Astrocyte (in vitro differentiated cells and primary cell): Measurements from ENCODE around the gene KIRREL3. TPM values are rescaled to one million over a fixed set of nuclear protein-coding genes. Genes with fewer than 3 reads are reported as not detected.

ENCODE experiments used
- DNase-seq: peaks from one replicate; pipeline ENCODE4 v3.0.0-alpha.2; 2010; ENCODE audit warnings: low read depth
- FAIRE-seq: peaks from 2 replicates; lab custom pipeline; 2011; peaks lifted over from hg19 to GRCh38; lab: Jason Lieb, UNC
- H2AFZ ChIP-seq: 2 replicates; pipeline ENCODE4 v1.6.0; 2012; ENCODE audit warnings: low read depth, low read length, inconsistent platforms
- H3K27ac ChIP-seq: 2 replicates; pipeline ENCODE4 v1.5.1; 2011; ENCODE audit warnings: low read depth, low read length, inconsistent platforms
- H3K27me3 ChIP-seq: 2 replicates; pipeline ENCODE4 v1.6.0; 2011; ENCODE audit warnings: low read length, inconsistent platforms; ENCODE audit not compliant: insufficient read depth
- H3K36me3 ChIP-seq: 2 replicates; pipeline ENCODE4 v1.5.1; 2011; ENCODE audit warnings: low read length, inconsistent platforms; ENCODE audit not compliant: insufficient read depth
- H3K4me1 ChIP-seq: 2 replicates; pipeline ENCODE4 v1.5.1; 2011; ENCODE audit warnings: low read length, inconsistent platforms; ENCODE audit not compliant: insufficient read depth
- H3K4me2 ChIP-seq: 2 replicates; pipeline ENCODE4 v1.6.0; 2012; ENCODE audit warnings: low read length, inconsistent platforms
- H3K4me3 ChIP-seq: 2 replicates; pipeline ENCODE4 v1.5.1; 2011; ENCODE audit warnings: low read depth, mild to moderate bottlenecking, low read length, inconsistent platforms; ENCODE audit not compliant: insufficient read depth
- H3K79me2 ChIP-seq: 2 replicates; pipeline ENCODE4 v1.6.0; 2012; ENCODE audit warnings: mild to moderate bottlenecking, low read length, inconsistent platforms; ENCODE audit not compliant: insufficient read depth
- H3K9ac ChIP-seq: 2 replicates; pipeline ENCODE4 v1.6.0; 2012; ENCODE audit warnings: mild to moderate bottlenecking, low read length, inconsistent platforms
- H3K9me3 ChIP-seq: 2 replicates; pipeline ENCODE4 v1.5.1; 2012; ENCODE audit warnings: low read depth, mild to moderate bottlenecking, low read length, inconsistent platforms; ENCODE audit not compliant: insufficient read depth
- H4K20me1 ChIP-seq: 2 replicates; pipeline ENCODE4 v1.6.0; 2012; ENCODE audit warnings: low read length, inconsistent platforms; ENCODE audit not compliant: insufficient read depth
- H3K27ac Mint-ChIP-seq: one replicate; pipeline ENCODE4 v1.8.0; 2021; ENCODE audit warnings: mild to moderate bottlenecking, mixed read lengths; ENCODE audit not compliant: unreplicated experiment
- H3K27me3 Mint-ChIP-seq: one replicate; pipeline ENCODE4 v1.8.0; 2021; ENCODE audit warnings: low read depth, mixed read lengths; ENCODE audit not compliant: unreplicated experiment
- H3K36me3 Mint-ChIP-seq: one replicate; pipeline ENCODE4 v1.8.0; 2021; ENCODE audit warnings: low read depth, mixed read lengths; ENCODE audit not compliant: unreplicated experiment
- H3K4me1 Mint-ChIP-seq: one replicate; pipeline ENCODE4 v1.8.0; 2021; ENCODE audit warnings: low read depth, mixed read lengths; ENCODE audit not compliant: unreplicated experiment
- H3K4me3 Mint-ChIP-seq: one replicate; pipeline ENCODE4 v1.8.0; 2021; ENCODE audit warnings: mild to moderate bottlenecking, moderate library complexity, mixed read lengths; ENCODE audit not compliant: unreplicated experiment
- H3K9me3 Mint-ChIP-seq: one replicate; pipeline ENCODE4 v1.8.0; 2021; ENCODE audit warnings: mild to moderate bottlenecking, mixed read lengths; ENCODE audit not compliant: unreplicated experiment
- CTCF ChIP-seq: IDR thresholded peaks from 2 replicates; pipeline ENCODE4 v1.5.1; 2011; ENCODE audit warnings: low read depth, mild to moderate bottlenecking, inconsistent platforms, low read length, moderate library complexity; ENCODE audit not compliant: insufficient read depth
- EZH2 ChIP-seq: IDR thresholded peaks from 2 replicates; pipeline ENCODE4 v1.6.1; 2012; ENCODE audit warnings: mild to moderate bottlenecking, low read length, inconsistent platforms; ENCODE audit not compliant: insufficient read depth
- total RNA-seq: library from RNA; stranded (reverse); gene quantifications from 2 replicates; pipeline ENCODE4 v1.2.1, GENCODE V29; 2021

The KIRREL3 gene
- total RNA-seq, 1 donor from 2014 or later, result 0.91 TPM

- no peaks in the 10 kb centered on the region for H4K20me1 ChIP-seq
- FAIRE-seq (no peak), DNase-seq (no peak)
- no peaks in the 10 kb centered on the region for H3K79me2 ChIP-seq
- no peak overlapping the region for H3K27ac ChIP-seq
- no peaks in the 10 kb centered on the region for H3K9me3 ChIP-seq
- no peak overlapping the region for H3K4me3 ChIP-seq
- no peaks in the 10 kb centered on the region for H3K36me3 Mint-ChIP-seq
- no peak overlapping the region for H3K4me3 Mint-ChIP-seq
- H3K36me3 ChIP-seq, result no peaks in the 10 kb centered on the region
- no peaks in the 10 kb centered on the region for H3K9me3 Mint-ChIP-seq
- H3K27ac Mint-ChIP-seq, result no peak overlapping the region
- H3K27me3 ChIP-seq, result no peaks in the 10 kb centered on the region
- no peak overlapping the region for H2AFZ ChIP-seq
- TF ChIP-seq EZH2, result no peak
- no peak for TF ChIP-seq CTCF
- H3K4me2 ChIP-seq, result no peak overlapping the region
- no peak overlapping the region for H3K9ac ChIP-seq
- H3K4me1 ChIP-seq, result no peaks in the 10 kb centered on the region
- no peaks in the 10 kb centered on the region for H3K4me1 Mint-ChIP-seq
- H3K27me3 Mint-ChIP-seq, result peaks cover 42% of the 10 kb centered on the region
Observed at GRCh38 chr11:126680700-126681099, 319.9 kb downstream of the KIRREL3 start.

- Histone ChIP-seq H3K27ac (no peak overlapping the region), H3K27me3 (no peaks in the 10 kb centered on the region), H2AFZ (no peak overlapping the region), H3K9me3 (no peaks in the 10 kb centered on the region), H4K20me1 (no peaks in the 10 kb centered on the region), H3K4me3 (no peak overlapping the region), H3K9ac (no peak overlapping the region), H3K79me2 (no peaks in the 10 kb centered on the region), H3K4me1 (no peaks in the 10 kb centered on the region), H3K36me3 (no peaks in the 10 kb centered on the region), H3K4me2 (no peak overlapping the region)
- Mint-ChIP-seq H3K36me3 (no peaks in the 10 kb centered on the region), H3K27me3 (peaks cover 43% of the 10 kb centered on the region), H3K9me3 (no peaks in the 10 kb centered on the region), H3K4me3 (no peak overlapping the region), H3K27ac (no peak overlapping the region), H3K4me1 (no peaks in the 10 kb centered on the region)
- DNase-seq (peak; percentile 30), FAIRE-seq (no peak)
- TF ChIP-seq CTCF (no peak), EZH2 (no peak)
Observed at GRCh38 chr11:126680131-126680530, 320.4 kb downstream of the KIRREL3 start.

- H3K27ac Mint-ChIP-seq, result no peak overlapping the region
- DNase-seq (no peak), FAIRE-seq (no peak)
- H3K9me3 Mint-ChIP-seq, result no peaks in the 10 kb centered on the region
- no peaks in the 10 kb centered on the region for H3K36me3 ChIP-seq
- TF ChIP-seq EZH2, result no peak
- TF ChIP-seq CTCF, result no peak
- no peaks in the 10 kb centered on the region for H3K27me3 ChIP-seq
- H3K4me1 ChIP-seq, result no peaks in the 10 kb centered on the region
- peaks cover 37% of the 10 kb centered on the region for H3K27me3 Mint-ChIP-seq
- H3K27ac ChIP-seq, result no peak overlapping the region
- H3K79me2 ChIP-seq, result no peaks in the 10 kb centered on the region
- H3K4me1 Mint-ChIP-seq, result no peaks in the 10 kb centered on the region
- H3K9me3 ChIP-seq, result no peaks in the 10 kb centered on the region
- no peaks in the 10 kb centered on the region for H3K36me3 Mint-ChIP-seq
- no peaks in the 10 kb centered on the region for H4K20me1 ChIP-seq
- no peak overlapping the region for H3K4me3 ChIP-seq
- H3K9ac ChIP-seq, result no peak overlapping the region
- H2AFZ ChIP-seq, result no peak overlapping the region
- no peak overlapping the region for H3K4me3 Mint-ChIP-seq
- H3K4me2 ChIP-seq, result no peak overlapping the region
Observed at GRCh38 chr11:126679033-126679432, 321.5 kb downstream of the KIRREL3 start.
